ENCODE results near the gene TMEM179. TPM values are rescaled to one million over a fixed set of nuclear protein-coding genes. Genes with fewer than 3 reads are reported as not detected.

The TMEM179 gene
- polyA plus RNA-seq, 1 donor (not counting 4 experiments of a cell fraction or from before 2014, with no cell fraction given): not detected

- TF ChIP-seq EZH2 (IDR thresholded peaks at IDR 0.05; ENCODE audit: low read length): no peak
- TF ChIP-seq, protein P1, sequence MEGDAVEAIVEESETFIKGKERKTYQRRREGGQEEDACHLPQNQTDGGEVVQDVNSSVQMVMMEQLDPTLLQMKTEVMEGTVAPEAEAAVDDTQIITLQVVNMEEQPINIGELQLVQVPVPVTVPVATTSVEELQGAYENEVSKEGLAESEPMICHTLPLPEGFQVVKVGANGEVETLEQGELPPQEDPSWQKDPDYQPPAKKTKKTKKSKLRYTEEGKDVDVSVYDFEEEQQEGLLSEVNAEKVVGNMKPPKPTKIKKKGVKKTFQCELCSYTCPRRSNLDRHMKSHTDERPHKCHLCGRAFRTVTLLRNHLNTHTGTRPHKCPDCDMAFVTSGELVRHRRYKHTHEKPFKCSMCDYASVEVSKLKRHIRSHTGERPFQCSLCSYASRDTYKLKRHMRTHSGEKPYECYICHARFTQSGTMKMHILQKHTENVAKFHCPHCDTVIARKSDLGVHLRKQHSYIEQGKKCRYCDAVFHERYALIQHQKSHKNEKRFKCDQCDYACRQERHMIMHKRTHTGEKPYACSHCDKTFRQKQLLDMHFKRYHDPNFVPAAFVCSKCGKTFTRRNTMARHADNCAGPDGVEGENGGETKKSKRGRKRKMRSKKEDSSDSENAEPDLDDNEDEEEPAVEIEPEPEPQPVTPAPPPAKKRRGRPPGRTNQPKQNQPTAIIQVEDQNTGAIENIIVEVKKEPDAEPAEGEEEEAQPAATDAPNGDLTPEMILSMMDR (optimal IDR thresholded peaks at IDR 0.05 in 1 of 3, IDR thresholded peaks at IDR 0.05 in 1 of 3, conservative IDR thresholded peaks at IDR 0.05 in 1 of 3; ENCODE audit: extremely low read depth in 1 of 3, insufficient read depth in 2 of 3, low read length in 3 of 3): no peak
- H4K20me1 ChIP-seq (ENCODE audit: control insufficient read depth, extremely low read depth, insufficient read depth, low read length): no peaks in the 10 kb centered on the region
- H3K4me3 ChIP-seq (ENCODE audit: control insufficient read depth in 2 of 3, extremely low read depth in 1 of 3, insufficient read depth in 2 of 3, low read depth in 1 of 3, low read length in 3 of 3): no peak overlapping the region
- no peak overlapping the region for H3K4me2 ChIP-seq (ENCODE audit: control insufficient read depth, extremely low read depth, insufficient read depth, low read depth, low read length)
- no peak for DNase-seq (ENCODE audit: low read depth, low spot score)
- no peaks in the 10 kb centered on the region for H3K9me1 ChIP-seq (ENCODE audit: control insufficient read depth, extremely low read depth, insufficient read depth, low read length)
- H2AFZ ChIP-seq (ENCODE audit: control insufficient read depth, low read length): no peak overlapping the region
- no peak for FAIRE-seq
- H3K9ac ChIP-seq (ENCODE audit: control insufficient read depth, extremely low read depth, insufficient read depth, low read length): no peak overlapping the region
- no peak overlapping the region for H3K27ac ChIP-seq (ENCODE audit: control insufficient read depth, insufficient read depth, low read length)
- H3K27me3 ChIP-seq (ENCODE audit: control insufficient read depth, extremely low read depth, insufficient read depth, low read length): peaks cover 35% of the 10 kb centered on the region
- dilution Hi-C loops (cut with MboI; ENCODE audit: extremely low pct_ligation_motif_present, low sequenced_read_pairs): no loop called here
- no peaks in the 10 kb centered on the region for H3K36me3 ChIP-seq (ENCODE audit: control insufficient read depth in 2 of 2, extremely low read depth in 1 of 2, insufficient read depth in 2 of 2, low read length in 2 of 2)
- no peaks in the 10 kb centered on the region for H3K4me1 ChIP-seq (ENCODE audit: control insufficient read depth, extremely low read depth, insufficient read depth, low read length)
- H3K9me3 ChIP-seq (ENCODE audit: control insufficient read depth, low read depth, low read length): no peaks in the 10 kb centered on the region
- H3K79me2 ChIP-seq (ENCODE audit: control insufficient read depth, insufficient read depth, low read length): no peaks in the 10 kb centered on the region
Measured at GRCh38 chr14:104548802-104549535, 55.6 kb downstream of the TMEM179 start.

- H3K36me3 ChIP-seq (ENCODE audit: control insufficient read depth in 2 of 2, extremely low read depth in 1 of 2, insufficient read depth in 2 of 2, low read length in 2 of 2): no peaks in the 10 kb centered on the region
- H3K9me1 ChIP-seq (ENCODE audit: control insufficient read depth, extremely low read depth, insufficient read depth, low read length): no peaks in the 10 kb centered on the region
- no peak overlapping the region for H3K9ac ChIP-seq (ENCODE audit: control insufficient read depth, extremely low read depth, insufficient read depth, low read length)
- TF ChIP-seq EZH2 (IDR thresholded peaks at IDR 0.05; ENCODE audit: low read length): no peak
- TF ChIP-seq, protein P1 (optimal IDR thresholded peaks at IDR 0.05 in 1 of 3, IDR thresholded peaks at IDR 0.05 in 1 of 3, conservative IDR thresholded peaks at IDR 0.05 in 1 of 3; ENCODE audit: extremely low read depth in 1 of 3, insufficient read depth in 2 of 3, low read length in 3 of 3): no peak
- no peaks in the 10 kb centered on the region for H3K79me2 ChIP-seq (ENCODE audit: control insufficient read depth, insufficient read depth, low read length)
- no peak overlapping the region for H3K4me2 ChIP-seq (ENCODE audit: control insufficient read depth, extremely low read depth, insufficient read depth, low read depth, low read length)
- no peaks in the 10 kb centered on the region for H4K20me1 ChIP-seq (ENCODE audit: control insufficient read depth, extremely low read depth, insufficient read depth, low read length)
- H3K4me1 ChIP-seq (ENCODE audit: control insufficient read depth, extremely low read depth, insufficient read depth, low read length): no peaks in the 10 kb centered on the region
- no peaks in the 10 kb centered on the region for H3K9me3 ChIP-seq (ENCODE audit: control insufficient read depth, low read depth, low read length)
- FAIRE-seq: no peak
- DNase-seq (ENCODE audit: low read depth, low spot score): no peak
- peaks cover 43% of the 10 kb centered on the region for H3K27me3 ChIP-seq (ENCODE audit: control insufficient read depth, extremely low read depth, insufficient read depth, low read length)
- H2AFZ ChIP-seq (ENCODE audit: control insufficient read depth, low read length): no peak overlapping the region
- H3K4me3 ChIP-seq (ENCODE audit: control insufficient read depth in 2 of 3, extremely low read depth in 1 of 3, insufficient read depth in 2 of 3, low read depth in 1 of 3, low read length in 3 of 3): no peak overlapping the region
- dilution Hi-C loops (cut with MboI; ENCODE audit: extremely low pct_ligation_motif_present, low sequenced_read_pairs): no loop called here
- H3K27ac ChIP-seq (ENCODE audit: control insufficient read depth, insufficient read depth, low read length): no peak overlapping the region
Measured at GRCh38 chr14:104547998-104548700, 56.4 kb downstream of the TMEM179 start.
